ENCODE data around the gene APOBEC3A. TPM values are rescaled to one million over a fixed set of nuclear protein-coding genes. Genes with fewer than 3 reads are reported as not detected.

APOBEC3A gene
- total and polyA plus RNA-seq, 9 donors: 0.11 to 2.5 (median 0.45) TPM; not detected in 2

GRCh38 chr22:38927033-38927781 lies 30.2 kb upstream of the APOBEC3A start:
- H3K4me1 ChIP-seq (ENCODE audit: control insufficient read depth, insufficient read depth, low read length): peaks cover 21% of the 10 kb centered on the region
- DNase-seq: peak; percentile 65
- H3K4me3 ChIP-seq (ENCODE audit: low read length): peak overlapping the region; percentile 21
- H3K27me3 ChIP-seq (ENCODE audit: control insufficient read depth, insufficient read depth, low read length): peaks cover 20% of the 10 kb centered on the region
- 0% methylated on average over 13 of the region's 39 CpGs for WGBS (ENCODE audit: insufficient coverage)
- no peaks in the 10 kb centered on the region for H3K9me3 ChIP-seq (replicated peaks; ENCODE audit: control insufficient read depth, low read depth, low read length)
- no peaks in the 10 kb centered on the region for H3K36me3 ChIP-seq (ENCODE audit: control insufficient read depth, insufficient read depth, low read length)
- no peak overlapping the region for H3K27ac ChIP-seq (ENCODE audit: low read length)

DNA sequence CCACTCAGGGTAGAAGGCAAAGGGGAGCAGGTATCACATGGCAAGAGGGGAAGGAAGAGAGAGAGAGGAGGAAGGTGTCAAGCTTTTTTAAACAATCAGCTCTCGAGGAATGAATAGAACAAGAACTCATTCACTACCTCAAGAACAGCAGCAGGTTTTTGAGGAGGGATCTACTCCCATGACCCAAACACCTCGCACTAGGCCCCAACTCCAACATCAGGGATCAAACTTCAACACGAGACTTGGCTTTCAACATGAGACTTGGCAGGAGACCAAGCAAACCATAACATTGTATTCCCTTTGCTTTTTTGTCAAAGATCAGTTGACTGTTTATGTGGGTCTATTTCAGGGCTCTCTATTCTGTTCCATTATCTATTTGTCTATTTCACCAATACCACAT lies 26.9 kb upstream of the APOBEC3A start:
- DNase-seq: no peak
- no CpG with 5 or more reads among the region's 3 CpGs for WGBS (ENCODE audit: insufficient coverage)
- Histone ChIP-seq H3K27ac (ENCODE audit: low read length) (no peak overlapping the region), H3K4me3 (ENCODE audit: low read length) (no peak overlapping the region), H3K4me1 (ENCODE audit: control insufficient read depth, insufficient read depth, low read length) (peaks cover 9% of the 10 kb centered on the region), H3K36me3 (ENCODE audit: control insufficient read depth, insufficient read depth, low read length) (no peaks in the 10 kb centered on the region), H3K27me3 (ENCODE audit: control insufficient read depth, insufficient read depth, low read length) (peaks cover 17% of the 10 kb centered on the region), H3K9me3 (replicated peaks; ENCODE audit: control insufficient read depth, low read depth, low read length) (no peaks in the 10 kb centered on the region)

- 93% methylated on average over 8 of the region's 8 CpGs for WGBS (ENCODE audit: insufficient coverage)
These were observed 22.4 kb upstream of the APOBEC3A start for GRCh38 chr22:38935023-38935422.

DNA sequence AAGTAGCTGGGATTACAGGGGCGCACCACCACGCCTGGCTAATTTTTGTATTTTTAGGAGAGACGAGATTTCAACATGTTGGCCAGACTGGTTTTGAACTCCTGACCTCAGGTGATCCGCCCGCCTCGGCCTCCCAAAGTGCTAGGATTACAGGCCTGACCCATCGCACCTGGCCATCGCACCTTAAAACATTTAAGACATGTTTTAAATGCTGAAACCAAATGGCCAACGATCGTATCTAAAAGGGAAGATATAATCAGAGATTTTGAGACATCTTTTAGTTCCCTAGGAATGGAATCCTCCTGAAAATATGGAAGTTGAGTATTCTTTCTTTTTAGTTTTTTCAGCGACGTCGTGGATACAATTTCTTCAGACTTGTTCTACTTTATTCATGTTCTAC lies 21.8 kb upstream of the APOBEC3A start:
- no peak overlapping the region for H3K4me3 ChIP-seq (ENCODE audit: low read length)
- no peak overlapping the region for H3K27ac ChIP-seq (ENCODE audit: low read length)
- no peaks in the 10 kb centered on the region for H3K36me3 ChIP-seq (ENCODE audit: control insufficient read depth, insufficient read depth, low read length)
- DNase-seq: no peak
- H3K9me3 ChIP-seq (replicated peaks; ENCODE audit: control insufficient read depth, low read depth, low read length): no peaks in the 10 kb centered on the region
- peaks cover 6% of the 10 kb centered on the region for H3K27me3 ChIP-seq (ENCODE audit: control insufficient read depth, insufficient read depth, low read length)
- WGBS (ENCODE audit: insufficient coverage): 89% methylated on average over 7 of the region's 13 CpGs
- no peaks in the 10 kb centered on the region for H3K4me1 ChIP-seq (ENCODE audit: control insufficient read depth, insufficient read depth, low read length)

More at GRCh38 chr22:38935023-38935422, 22.4 kb upstream of the APOBEC3A start:
- DNase-seq: no peak
- Histone ChIP-seq H3K9me3 (replicated peaks; ENCODE audit: control insufficient read depth, low read depth, low read length) (no peaks in the 10 kb centered on the region), H3K4me3 (ENCODE audit: low read length) (no peak overlapping the region), H3K27ac (ENCODE audit: low read length) (no peak overlapping the region), H3K36me3 (ENCODE audit: control insufficient read depth, insufficient read depth, low read length) (no peaks in the 10 kb centered on the region), H3K27me3 (ENCODE audit: control insufficient read depth, insufficient read depth, low read length) (peaks cover 6% of the 10 kb centered on the region), H3K4me1 (ENCODE audit: control insufficient read depth, insufficient read depth, low read length) (no peaks in the 10 kb centered on the region)

DNA sequence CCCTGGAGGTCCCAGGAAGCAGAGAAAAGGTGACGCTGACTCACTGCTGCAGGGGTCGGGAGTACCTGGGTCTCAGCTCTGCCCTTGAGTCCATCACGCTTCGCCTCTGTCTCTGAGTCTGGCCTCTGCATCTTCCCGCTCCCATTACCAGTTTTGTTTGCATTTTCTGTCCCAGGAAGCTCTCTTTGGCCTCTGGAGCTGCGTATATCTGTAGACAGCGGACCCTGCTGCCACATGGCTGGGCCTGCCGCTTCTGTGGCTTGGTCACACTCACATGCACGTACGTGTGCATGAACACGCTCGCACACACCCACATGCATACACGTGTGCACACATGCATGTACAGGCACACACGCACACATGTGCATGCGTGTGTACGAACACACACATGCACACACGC lies 20.8 kb upstream of the APOBEC3A start:
- Histone ChIP-seq H3K4me3 (ENCODE audit: low read length) (no peak overlapping the region), H3K27me3 (ENCODE audit: control insufficient read depth, insufficient read depth, low read length) (peaks cover 9% of the 10 kb centered on the region), H3K9me3 (replicated peaks; ENCODE audit: control insufficient read depth, low read depth, low read length) (no peaks in the 10 kb centered on the region), H3K27ac (ENCODE audit: low read length) (no peak overlapping the region), H3K4me1 (ENCODE audit: control insufficient read depth, insufficient read depth, low read length) (no peaks in the 10 kb centered on the region), H3K36me3 (ENCODE audit: control insufficient read depth, insufficient read depth, low read length) (no peaks in the 10 kb centered on the region)
- WGBS (ENCODE audit: insufficient coverage): 84% methylated on average over 17 of the region's 17 CpGs
- no peak for DNase-seq

GRCh38 chr22:38937036-38937435 lies 20.4 kb upstream of the APOBEC3A start:
- DNase-seq: no peak
- H3K36me3 ChIP-seq (ENCODE audit: control insufficient read depth, insufficient read depth, low read length): no peaks in the 10 kb centered on the region
- peaks cover 11% of the 10 kb centered on the region for H3K27me3 ChIP-seq (ENCODE audit: control insufficient read depth, insufficient read depth, low read length)
- no peak overlapping the region for H3K27ac ChIP-seq (ENCODE audit: low read length)
- 96% methylated on average over 3 of the region's 4 CpGs for WGBS (ENCODE audit: insufficient coverage)
- no peaks in the 10 kb centered on the region for H3K4me1 ChIP-seq (ENCODE audit: control insufficient read depth, insufficient read depth, low read length)
- no peaks in the 10 kb centered on the region for H3K9me3 ChIP-seq (replicated peaks; ENCODE audit: control insufficient read depth, low read depth, low read length)
- H3K4me3 ChIP-seq (ENCODE audit: low read length): no peak overlapping the region

GRCh38 chr22:38937541-38937940 lies 19.9 kb upstream of the APOBEC3A start:
- H3K4me1 ChIP-seq (ENCODE audit: control insufficient read depth, insufficient read depth, low read length): no peaks in the 10 kb centered on the region
- no peaks in the 10 kb centered on the region for H3K36me3 ChIP-seq (ENCODE audit: control insufficient read depth, insufficient read depth, low read length)
- DNase-seq: no peak
- no peak overlapping the region for H3K27ac ChIP-seq (ENCODE audit: low read length)
- H3K27me3 ChIP-seq (ENCODE audit: control insufficient read depth, insufficient read depth, low read length): peaks cover 12% of the 10 kb centered on the region
- H3K4me3 ChIP-seq (ENCODE audit: low read length): no peak overlapping the region
- no peaks in the 10 kb centered on the region for H3K9me3 ChIP-seq (replicated peaks; ENCODE audit: control insufficient read depth, low read depth, low read length)
- 87% methylated on average over 12 of the region's 12 CpGs for WGBS (ENCODE audit: insufficient coverage)

- H3K4me3 ChIP-seq (ENCODE audit: low read length): no peak overlapping the region
- no peaks in the 10 kb centered on the region for H3K9me3 ChIP-seq (replicated peaks; ENCODE audit: control insufficient read depth, low read depth, low read length)
- no peaks in the 10 kb centered on the region for H3K36me3 ChIP-seq (ENCODE audit: control insufficient read depth, insufficient read depth, low read length)
- H3K4me1 ChIP-seq (ENCODE audit: control insufficient read depth, insufficient read depth, low read length): no peaks in the 10 kb centered on the region
- H3K27ac ChIP-seq (ENCODE audit: low read length): no peak overlapping the region
- 76% methylated on average over 10 of the region's 11 CpGs for WGBS (ENCODE audit: insufficient coverage)
- no peak for DNase-seq
- peaks cover 19% of the 10 kb centered on the region for H3K27me3 ChIP-seq (ENCODE audit: control insufficient read depth, insufficient read depth, low read length)
These were observed 19.2 kb upstream of the APOBEC3A start for GRCh38 chr22:38938221-38938620.

- Histone ChIP-seq H3K4me1 (ENCODE audit: control insufficient read depth, insufficient read depth, low read length) (no peaks in the 10 kb centered on the region), H3K4me3 (ENCODE audit: low read length) (no peak overlapping the region), H3K27ac (ENCODE audit: low read length) (no peak overlapping the region), H3K9me3 (replicated peaks; ENCODE audit: control insufficient read depth, low read depth, low read length) (no peaks in the 10 kb centered on the region), H3K36me3 (ENCODE audit: control insufficient read depth, insufficient read depth, low read length) (no peaks in the 10 kb centered on the region), H3K27me3 (ENCODE audit: control insufficient read depth, insufficient read depth, low read length) (peaks cover 23% of the 10 kb centered on the region)
- no peak for DNase-seq
- 50% methylated on average over 1 of the region's 7 CpGs for WGBS (ENCODE audit: insufficient coverage)
These were observed 18.5 kb upstream of the APOBEC3A start for GRCh38 chr22:38938925-38939324.

- H3K4me1 ChIP-seq (ENCODE audit: control insufficient read depth, insufficient read depth, low read length): no peaks in the 10 kb centered on the region
- H3K27me3 ChIP-seq (ENCODE audit: control insufficient read depth, insufficient read depth, low read length): peaks cover 35% of the 10 kb centered on the region
- H3K36me3 ChIP-seq (ENCODE audit: control insufficient read depth, insufficient read depth, low read length): no peaks in the 10 kb centered on the region
- no peak overlapping the region for H3K27ac ChIP-seq (ENCODE audit: low read length)
- 75% methylated on average over 5 of the region's 6 CpGs for WGBS (ENCODE audit: insufficient coverage)
- no peak overlapping the region for H3K4me3 ChIP-seq (ENCODE audit: low read length)
- no peak for DNase-seq
- H3K9me3 ChIP-seq (replicated peaks; ENCODE audit: control insufficient read depth, low read depth, low read length): no peaks in the 10 kb centered on the region
These were observed 16.5 kb upstream of the APOBEC3A start for GRCh38 chr22:38940811-38941384.
